ENCODE data around the gene CARF. TPM values are rescaled to one million over a fixed set of nuclear protein-coding genes. Genes with fewer than 3 reads are reported as not detected.

Gene CARF
- polyA plus RNA-seq, 1 donor from 2014 or later = 20.1 TPM

DNA sequence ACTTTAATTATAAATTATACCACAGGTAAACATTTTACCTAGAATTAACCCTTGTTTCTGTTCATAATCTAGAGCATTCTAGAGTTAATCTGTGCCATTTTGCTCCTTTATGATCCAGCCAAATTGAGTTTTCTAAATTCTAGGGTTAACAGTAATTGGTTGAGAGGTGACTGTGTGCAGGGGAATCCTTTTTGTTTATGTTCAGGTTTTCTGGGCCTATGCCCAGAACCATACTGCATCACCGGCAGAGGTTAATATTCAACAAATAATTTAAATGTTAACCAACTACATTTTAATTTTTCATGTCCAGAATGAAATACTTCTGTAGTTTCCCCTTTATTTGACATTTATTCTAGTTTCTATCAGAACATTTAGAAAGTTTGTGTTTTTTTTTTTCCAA, 32.3 kb downstream of the CARF start:
- H4K20me1 ChIP-seq (ENCODE audit: insufficient read depth) = no peaks in the 10 kb centered on the region
- H3K9me2 ChIP-seq (ENCODE audit: insufficient read depth, low read length) = no peaks in the 10 kb centered on the region
- H3K36me3 ChIP-seq (ENCODE audit: insufficient read depth, low read length) = no peaks in the 10 kb centered on the region
- no peaks in the 10 kb centered on the region for H3K27me3 ChIP-seq (ENCODE audit: insufficient read depth, low read depth, low read length)
- no peak overlapping the region for H3K4me2 ChIP-seq (ENCODE audit: low read length)
- H2AFZ ChIP-seq (ENCODE audit: low read depth, low read length) = no peak overlapping the region
- no peak overlapping the region for H3K9ac ChIP-seq (ENCODE audit: low read length)
- no peaks in the 10 kb centered on the region for H3K79me2 ChIP-seq (replicated peaks; ENCODE audit: insufficient read depth, low read length)
- no peak overlapping the region for H3K4me3 ChIP-seq (ENCODE audit: low read length)
- H3K27ac ChIP-seq (ENCODE audit: low read length) = no peak overlapping the region
- H3F3A ChIP-seq (ENCODE audit: insufficient read depth, low read length, poor library complexity, severe bottlenecking) = no peaks in the 10 kb centered on the region
- TF ChIP-seq MXI1 (conservative IDR thresholded peaks at IDR 0.05; ENCODE audit: poor library complexity, severe bottlenecking) (no peak), TAF1 (IDR thresholded peaks at IDR 0.05; ENCODE audit: low read depth) (no peak), EZH2 (IDR thresholded peaks at IDR 0.05; ENCODE audit: borderline replicate concordance, insufficient read depth, low read length, poor library complexity, severe bottlenecking) (no peak), REST (IDR thresholded peaks at IDR 0.05; ENCODE audit: borderline replicate concordance) (no peak), EP300 (conservative IDR thresholded peaks at IDR 0.05; ENCODE audit: poor library complexity, severe bottlenecking) (no peak), SMC3 (conservative IDR thresholded peaks at IDR 0.05; ENCODE audit: poor library complexity) (no peak), POLR2AphosphoS5 (IDR thresholded peaks at IDR 0.05) (no peak), RAD21 (conservative IDR thresholded peaks at IDR 0.05) (no peak)
- TF ChIP-seq, protein P1, sequence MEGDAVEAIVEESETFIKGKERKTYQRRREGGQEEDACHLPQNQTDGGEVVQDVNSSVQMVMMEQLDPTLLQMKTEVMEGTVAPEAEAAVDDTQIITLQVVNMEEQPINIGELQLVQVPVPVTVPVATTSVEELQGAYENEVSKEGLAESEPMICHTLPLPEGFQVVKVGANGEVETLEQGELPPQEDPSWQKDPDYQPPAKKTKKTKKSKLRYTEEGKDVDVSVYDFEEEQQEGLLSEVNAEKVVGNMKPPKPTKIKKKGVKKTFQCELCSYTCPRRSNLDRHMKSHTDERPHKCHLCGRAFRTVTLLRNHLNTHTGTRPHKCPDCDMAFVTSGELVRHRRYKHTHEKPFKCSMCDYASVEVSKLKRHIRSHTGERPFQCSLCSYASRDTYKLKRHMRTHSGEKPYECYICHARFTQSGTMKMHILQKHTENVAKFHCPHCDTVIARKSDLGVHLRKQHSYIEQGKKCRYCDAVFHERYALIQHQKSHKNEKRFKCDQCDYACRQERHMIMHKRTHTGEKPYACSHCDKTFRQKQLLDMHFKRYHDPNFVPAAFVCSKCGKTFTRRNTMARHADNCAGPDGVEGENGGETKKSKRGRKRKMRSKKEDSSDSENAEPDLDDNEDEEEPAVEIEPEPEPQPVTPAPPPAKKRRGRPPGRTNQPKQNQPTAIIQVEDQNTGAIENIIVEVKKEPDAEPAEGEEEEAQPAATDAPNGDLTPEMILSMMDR (IDR thresholded peaks at IDR 0.05; ENCODE audit: poor library complexity, severe bottlenecking) = no peak
- H3K9me3 ChIP-seq (ENCODE audit: low read length) = no peaks in the 10 kb centered on the region

GRCh38 chr2:202944816-202945215, 32.7 kb downstream of the CARF start:
- Histone ChIP-seq H3K36me3 (ENCODE audit: insufficient read depth, low read length) (no peaks in the 10 kb centered on the region), H3F3A (ENCODE audit: insufficient read depth, low read length, poor library complexity, severe bottlenecking) (no peaks in the 10 kb centered on the region), H3K4me2 (ENCODE audit: low read length) (no peak overlapping the region)

More at GRCh38 chr2:202944816-202945215, 32.7 kb downstream of the CARF start:
- Histone ChIP-seq H3K79me2 (replicated peaks; ENCODE audit: insufficient read depth, low read length) (no peaks in the 10 kb centered on the region), H3K9me2 (ENCODE audit: insufficient read depth, low read length) (no peaks in the 10 kb centered on the region), H2AFZ (ENCODE audit: low read depth, low read length) (no peak overlapping the region), H3K9ac (ENCODE audit: low read length) (no peak overlapping the region), H3K27me3 (ENCODE audit: insufficient read depth, low read depth, low read length) (no peaks in the 10 kb centered on the region), H3K27ac (ENCODE audit: low read length) (no peak overlapping the region), H3K4me3 (ENCODE audit: low read length) (no peak overlapping the region), H3K9me3 (ENCODE audit: low read length) (no peaks in the 10 kb centered on the region), H4K20me1 (ENCODE audit: insufficient read depth) (no peaks in the 10 kb centered on the region)
- TF ChIP-seq RAD21 (conservative IDR thresholded peaks at IDR 0.05) = no peak
- no peak for TF ChIP-seq REST (IDR thresholded peaks at IDR 0.05; ENCODE audit: borderline replicate concordance)
- TF ChIP-seq MXI1 (conservative IDR thresholded peaks at IDR 0.05; ENCODE audit: poor library complexity, severe bottlenecking) = no peak
- no peak for TF ChIP-seq EP300 (conservative IDR thresholded peaks at IDR 0.05; ENCODE audit: poor library complexity, severe bottlenecking)
- TF ChIP-seq EZH2 (IDR thresholded peaks at IDR 0.05; ENCODE audit: borderline replicate concordance, insufficient read depth, low read length, poor library complexity, severe bottlenecking) = no peak
- TF ChIP-seq, protein P1 (IDR thresholded peaks at IDR 0.05; ENCODE audit: poor library complexity, severe bottlenecking) = no peak
- TF ChIP-seq SMC3 (conservative IDR thresholded peaks at IDR 0.05; ENCODE audit: poor library complexity) = no peak
- no peak for TF ChIP-seq POLR2AphosphoS5 (IDR thresholded peaks at IDR 0.05)
- TF ChIP-seq TAF1 (IDR thresholded peaks at IDR 0.05; ENCODE audit: low read depth) = no peak
